DMS 273 (cell line): ENCODE data around the gene RNLS.
A peak's percentile ranks its signal among the peaks of the same experiment; 100 is the strongest.

Experiments used
- DNase-seq: peaks from one replicate; lab custom pipeline; 2025; ENCODE audit not compliant: unreplicated experiment; lab: John Stamatoyannopoulos, UW

The RNLS gene

GRCh38 chr10:88347597-88348304 is 235.4 kb downstream of the RNLS start:
- no peak for DNase-seq

- no peak for DNase-seq
Observed at GRCh38 chr10:88347022-88347421, 236.1 kb downstream of the RNLS start.

GRCh38 chr10:88346144-88346977 is 236.8 kb downstream of the RNLS start:
- no peak for DNase-seq

- DNase-seq = no peak
Observed at GRCh38 chr10:88343761-88344484, 239.2 kb downstream of the RNLS start.

- DNase-seq = peak; percentile 1
Observed at GRCh38 chr10:88342733-88343310, 240.3 kb downstream of the RNLS start.

GRCh38 chr10:88337134-88337533 is 246.0 kb downstream of the RNLS start:
- DNase-seq = no peak

- DNase-seq = no peak
Observed at GRCh38 chr10:88336334-88336733, 246.8 kb downstream of the RNLS start.

GRCh38 chr10:88333248-88333630 is 249.9 kb downstream of the RNLS start:
- no peak for DNase-seq

- no peak for DNase-seq
Observed at GRCh38 chr10:88332503-88333247, 250.4 kb downstream of the RNLS start.

- no peak for DNase-seq
Observed at GRCh38 chr10:88330174-88330573, 252.9 kb downstream of the RNLS start.

GRCh38 chr10:88322324-88323063 is 260.6 kb downstream of the RNLS start:
- DNase-seq = no peak

GRCh38 chr10:88319960-88320517 is 263.1 kb downstream of the RNLS start:
- DNase-seq = no peak

- DNase-seq = peak; percentile 16
Observed at GRCh38 chr10:88318803-88319202, 264.3 kb downstream of the RNLS start.

- no peak for DNase-seq
Observed at GRCh38 chr10:88317099-88317498, 266.0 kb downstream of the RNLS start.

- DNase-seq = peak; percentile 18
Observed at GRCh38 chr10:88316292-88316861, 266.7 kb downstream of the RNLS start.

GRCh38 chr10:88315755-88316154 is 267.4 kb downstream of the RNLS start:
- DNase-seq = no peak

GRCh38 chr10:88314362-88314761 is 268.8 kb downstream of the RNLS start:
- DNase-seq = no peak

GRCh38 chr10:88313878-88314277 is 269.2 kb downstream of the RNLS start:
- DNase-seq = no peak

GRCh38 chr10:88312855-88313254 is 270.3 kb downstream of the RNLS start:
- DNase-seq = no peak
